Amygdala (tissue), 56 donors: ENCODE measurements around the gene ZNF92.
"Not testable (repeated sequence)": the region's sequence is repeated elsewhere in the genome, so short reads cannot be mapped to it uniquely, and the experiment has no call there.

Source experiments
- DNase-seq, 56 donors: peaks; one replicate each; lab custom pipeline; 2025; lab: John Stamatoyannopoulos, UW

ZNF92 gene

GRCh38 chr7:65373608-65374351 lies at the start of gene ZNF92:
Gene ZNF92, plus strand, starts transcription at chr7:65373855. Its CDS starts 143 bp downstream, at chr7:65373998.
- peak; percentile 77 to 99 (median 94) for DNase-seq

- no peak for DNase-seq
These were observed 47.7 kb upstream of the ZNF92 start for GRCh38 chr7:65325793-65326432.

- no peak for DNase-seq
These were observed 35.3 kb upstream of the ZNF92 start for GRCh38 chr7:65338346-65338745.

GRCh38 chr7:65339257-65339656 lies 34.4 kb upstream of the ZNF92 start:
- no peak for DNase-seq

- no peak for DNase-seq
These were observed 30.7 kb upstream of the ZNF92 start for GRCh38 chr7:65342723-65343629.

- DNase-seq: not testable (repeated sequence)
These were observed 29.1 kb upstream of the ZNF92 start for GRCh38 chr7:65344541-65344940.

- DNase-seq: no peak
These were observed 19.4 kb upstream of the ZNF92 start for GRCh38 chr7:65354263-65354662.

GRCh38 chr7:65369843-65370242 lies 3.8 kb upstream of the ZNF92 start:
- no peak for DNase-seq

GRCh38 chr7:65371468-65371867 lies 2.2 kb upstream of the ZNF92 start:
- peak in 28 of 56 donors; percentile 2 to 52 (median 16) for DNase-seq

GRCh38 chr7:65379318-65379717 lies 5.7 kb downstream of the ZNF92 start:
- peak in 1 of 56 donors; percentile 1 for DNase-seq

- DNase-seq: no peak
These were observed 8.1 kb downstream of the ZNF92 start for GRCh38 chr7:65381742-65382141.

- no peak for DNase-seq
These were observed 8.8 kb downstream of the ZNF92 start for GRCh38 chr7:65382452-65382851.

- DNase-seq: no peak
These were observed 14.2 kb downstream of the ZNF92 start for GRCh38 chr7:65387891-65388290.

- DNase-seq: no peak
These were observed 16.9 kb downstream of the ZNF92 start for GRCh38 chr7:65390588-65390987.

GRCh38 chr7:65397730-65398142 lies 24.1 kb downstream of the ZNF92 start:
- no peak for DNase-seq

- DNase-seq: not testable (repeated sequence)
These were observed 25.0 kb downstream of the ZNF92 start for GRCh38 chr7:65398671-65399070.

- DNase-seq: not testable (repeated sequence)
These were observed 25.4 kb downstream of the ZNF92 start for GRCh38 chr7:65399101-65399500.

GRCh38 chr7:65404020-65404419 lies 30.4 kb downstream of the ZNF92 start:
- no peak for DNase-seq

GRCh38 chr7:65406706-65407105 lies 33.1 kb downstream of the ZNF92 start:
- not testable (repeated sequence) for DNase-seq

- DNase-seq: no peak
These were observed 35.7 kb downstream of the ZNF92 start for GRCh38 chr7:65409363-65409762.

- no peak for DNase-seq
These were observed 37.6 kb downstream of the ZNF92 start for GRCh38 chr7:65411249-65411648.
